ENCODE results near the gene HIVEP3.

HIVEP3 gene

DNA sequence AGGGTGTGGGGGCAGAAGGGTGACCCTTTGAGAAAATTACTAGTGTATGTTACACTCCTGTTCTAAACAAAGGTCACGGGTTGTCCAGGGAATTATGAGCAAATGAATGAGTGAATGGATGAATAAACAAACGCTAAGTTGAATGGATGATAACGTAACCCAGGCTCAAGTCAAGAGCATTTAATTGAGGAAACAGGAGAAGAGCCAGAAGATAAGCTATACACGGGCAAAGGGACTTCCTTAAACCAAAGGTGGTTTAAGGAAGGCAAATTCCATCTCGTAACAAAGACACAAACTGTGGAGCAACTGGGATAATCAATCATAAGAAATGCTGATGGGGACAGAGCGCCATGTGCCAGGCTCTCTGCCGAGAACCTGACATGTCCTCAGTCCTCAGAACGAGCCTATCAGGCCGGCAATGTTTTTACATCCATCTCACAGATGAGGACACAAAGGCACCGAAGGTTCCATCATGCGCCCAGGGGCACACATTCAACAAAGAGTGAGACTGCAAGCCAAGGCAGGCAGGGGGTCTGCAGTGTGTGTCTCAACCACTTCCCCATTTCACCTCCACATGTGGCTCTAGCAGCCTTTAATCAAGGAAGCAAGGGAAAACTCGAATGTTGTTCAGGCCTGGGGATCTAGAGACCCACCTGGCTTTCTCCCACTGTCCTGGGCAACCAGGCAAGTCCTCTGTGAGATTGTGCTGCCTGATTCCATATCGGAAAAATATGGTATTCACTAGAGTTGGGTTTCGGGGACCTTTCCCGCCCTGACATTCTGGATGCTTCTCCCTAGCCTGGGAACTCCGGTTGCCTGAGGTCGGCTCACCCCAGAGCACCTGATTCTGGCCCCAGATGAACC lies 307.4 kb downstream of the HIVEP3 start:
- TF ChIP-seq, protein P1, sequence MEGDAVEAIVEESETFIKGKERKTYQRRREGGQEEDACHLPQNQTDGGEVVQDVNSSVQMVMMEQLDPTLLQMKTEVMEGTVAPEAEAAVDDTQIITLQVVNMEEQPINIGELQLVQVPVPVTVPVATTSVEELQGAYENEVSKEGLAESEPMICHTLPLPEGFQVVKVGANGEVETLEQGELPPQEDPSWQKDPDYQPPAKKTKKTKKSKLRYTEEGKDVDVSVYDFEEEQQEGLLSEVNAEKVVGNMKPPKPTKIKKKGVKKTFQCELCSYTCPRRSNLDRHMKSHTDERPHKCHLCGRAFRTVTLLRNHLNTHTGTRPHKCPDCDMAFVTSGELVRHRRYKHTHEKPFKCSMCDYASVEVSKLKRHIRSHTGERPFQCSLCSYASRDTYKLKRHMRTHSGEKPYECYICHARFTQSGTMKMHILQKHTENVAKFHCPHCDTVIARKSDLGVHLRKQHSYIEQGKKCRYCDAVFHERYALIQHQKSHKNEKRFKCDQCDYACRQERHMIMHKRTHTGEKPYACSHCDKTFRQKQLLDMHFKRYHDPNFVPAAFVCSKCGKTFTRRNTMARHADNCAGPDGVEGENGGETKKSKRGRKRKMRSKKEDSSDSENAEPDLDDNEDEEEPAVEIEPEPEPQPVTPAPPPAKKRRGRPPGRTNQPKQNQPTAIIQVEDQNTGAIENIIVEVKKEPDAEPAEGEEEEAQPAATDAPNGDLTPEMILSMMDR (IDR thresholded peaks at IDR 0.05), result no peak
- no peak for DNase-seq (ENCODE audit: low spot score)
- Histone ChIP-seq H3K27ac (no peak overlapping the region), H3K4me3 (no peak overlapping the region)

DNA sequence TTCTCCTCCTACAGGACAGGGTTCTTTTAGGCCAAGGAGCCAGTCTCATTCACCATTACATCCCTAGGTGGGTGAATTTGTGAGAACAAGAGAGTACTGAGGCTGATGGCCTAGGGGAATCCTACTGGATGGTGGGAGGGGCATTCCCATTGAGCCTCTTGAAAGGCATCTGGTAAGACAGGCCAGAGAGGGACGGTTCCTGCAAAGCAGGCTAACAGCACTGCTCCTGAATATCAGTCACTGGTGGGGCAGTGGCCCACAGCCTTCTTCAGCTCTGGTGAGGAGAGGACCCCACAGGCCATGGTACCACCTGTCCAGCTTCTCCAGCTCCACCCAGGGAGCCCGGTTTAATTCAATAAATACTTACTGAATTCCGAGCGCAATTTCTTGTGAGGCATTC lies 308.4 kb downstream of the HIVEP3 start:
- no peak overlapping the region for H3K4me3 ChIP-seq
- TF ChIP-seq, protein P1 (IDR thresholded peaks at IDR 0.05), result no peak
- no peak for DNase-seq (ENCODE audit: low spot score)

DNA sequence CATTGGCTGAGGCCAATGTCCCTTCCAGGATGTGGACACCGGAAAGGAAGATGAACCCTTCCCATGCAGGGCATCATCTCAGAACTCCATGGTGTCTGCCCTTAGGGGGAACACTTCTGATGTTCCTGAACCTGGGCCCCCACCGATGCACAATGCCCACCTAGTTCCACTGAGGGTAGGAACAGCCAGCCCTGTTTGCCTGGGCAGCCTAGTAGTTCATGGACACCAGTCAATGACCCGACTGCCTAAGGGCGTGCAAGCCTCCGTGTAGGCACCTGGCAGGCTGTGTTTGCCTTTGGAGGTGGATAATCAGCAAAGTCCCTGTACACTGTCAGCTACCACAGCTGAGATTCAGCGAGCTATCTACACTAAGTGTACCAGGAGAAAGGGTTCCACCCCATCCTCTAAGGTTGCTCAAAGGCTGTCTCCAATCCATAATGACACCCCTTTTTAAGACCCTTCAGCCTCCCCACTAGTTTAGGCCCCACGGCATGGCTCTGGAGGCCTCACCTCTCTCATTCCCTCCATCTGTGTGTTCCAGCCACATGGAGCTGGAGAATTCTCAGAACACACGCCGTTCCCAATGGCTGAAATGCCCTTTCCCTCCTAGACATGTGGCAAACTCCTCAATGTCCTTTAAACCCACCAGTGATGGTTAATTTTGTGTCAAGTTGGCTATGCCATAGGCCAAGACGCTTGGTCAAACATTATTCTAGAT lies 309.4 kb downstream of the HIVEP3 start:
- H3K27ac ChIP-seq, result no peak overlapping the region
- no peak for DNase-seq (ENCODE audit: low spot score)
- no peak overlapping the region for H3K4me3 ChIP-seq
- TF ChIP-seq, protein P1 (IDR thresholded peaks at IDR 0.05), result no peak

More for the DNA sequence above, 308.4 kb downstream of the HIVEP3 start:
- no peak overlapping the region for H3K27ac ChIP-seq

DNA sequence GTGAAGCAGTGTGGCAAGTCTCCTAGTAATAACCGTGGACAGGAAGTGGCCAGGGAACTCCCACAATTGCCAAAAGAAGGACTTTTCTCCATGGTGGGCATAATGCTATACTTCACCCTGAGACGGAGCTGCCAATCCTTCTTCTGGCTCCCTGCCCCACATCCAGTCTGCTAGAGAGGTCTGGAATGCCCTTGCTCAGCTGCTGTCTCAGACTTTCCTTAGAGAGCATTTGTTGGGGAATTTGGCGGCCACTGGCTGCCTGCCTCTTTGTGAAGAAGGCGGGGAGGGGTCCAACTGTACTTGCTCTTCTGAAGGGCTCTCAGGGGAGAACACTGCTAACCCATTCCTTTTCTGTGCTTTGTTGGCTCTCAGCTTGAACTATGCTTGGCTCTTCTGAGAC lies 310.5 kb downstream of the HIVEP3 start:
- no peak for DNase-seq (ENCODE audit: low spot score)
- no peak overlapping the region for H3K4me3 ChIP-seq
- H3K27ac ChIP-seq, result no peak overlapping the region
- TF ChIP-seq, protein P1 (IDR thresholded peaks at IDR 0.05), result no peak

DNA sequence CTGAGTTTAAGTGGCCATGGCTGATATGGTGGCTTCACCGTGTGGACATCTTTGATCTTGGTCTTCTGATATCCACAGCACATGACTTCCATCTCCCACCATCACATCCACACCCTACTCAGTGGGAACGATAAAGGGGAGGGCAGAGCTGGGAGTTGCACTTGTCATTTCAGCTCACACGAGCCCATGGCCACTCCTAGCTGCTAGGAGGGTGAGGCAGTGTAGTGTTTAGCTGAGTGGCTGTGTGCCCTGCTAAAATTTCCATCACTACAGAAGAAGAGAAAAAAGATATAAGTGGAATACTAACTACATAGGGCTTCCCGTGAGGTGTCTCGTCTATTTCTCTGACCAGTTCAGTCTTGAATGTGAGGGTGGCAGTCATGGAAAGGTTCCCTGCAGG lies 310.9 kb downstream of the HIVEP3 start:
- Histone ChIP-seq H3K27ac (no peak overlapping the region), H3K4me3 (no peak overlapping the region)
- TF ChIP-seq, protein P1 (IDR thresholded peaks at IDR 0.05), result no peak
- no peak for DNase-seq (ENCODE audit: low spot score)

DNA sequence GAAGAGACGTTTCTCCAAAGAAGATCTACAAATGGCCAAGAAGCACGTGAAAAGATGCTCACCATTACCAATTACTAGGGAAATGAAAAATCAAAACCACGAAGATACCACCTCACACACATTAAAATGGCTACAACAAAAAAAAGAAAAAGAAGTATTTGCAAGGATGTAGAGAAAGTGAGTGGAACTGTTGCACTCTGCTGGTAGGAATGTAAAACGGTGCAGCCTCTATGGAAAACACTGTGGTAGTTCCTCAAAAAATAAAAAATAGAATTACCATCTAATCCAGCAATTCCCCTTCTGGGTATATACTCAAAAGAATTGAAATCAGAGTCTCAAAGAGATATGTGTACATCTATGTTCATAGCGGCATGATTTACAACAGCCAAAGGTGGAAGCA lies 318.8 kb downstream of the HIVEP3 start:
- no peak overlapping the region for H3K27ac ChIP-seq
- no peak for DNase-seq (ENCODE audit: low spot score)
- no peak overlapping the region for H3K4me3 ChIP-seq
- TF ChIP-seq, protein P1 (IDR thresholded peaks at IDR 0.05), result peak; percentile 24

Measured in coronary artery (tissue), 2 donors.